IMR-90 (cell line): Measurements from ENCODE around the gene SET. TPM values are rescaled to one million over a fixed set of nuclear protein-coding genes. Genes with fewer than 3 reads are reported as not detected.

Source experiments
- ATAC-seq: fragments of 200-7000 bp; cut with Tn5 transposase; 2 replicates; pipeline ENCODE4 v1.9.1; 2020; ENCODE audit warnings: low read depth, mild to moderate bottlenecking, moderate library complexity
- BruUV-seq: library from RNA; stranded (reverse); fragments of 400-500 nt; replicated peaks from 2 replicates; lab custom pipeline; 2021; lab: Mats Ljungman, UMichigan
- CTCF ChIA-PET: fragments of 300-600 bp; formaldehyde crosslinking; extraction: SDS; loops from one replicate; lab custom pipeline; 2021; ENCODE audit warnings: antibody characterized with exemption; lab: Yijun Ruan, JAX
- POLR2A ChIA-PET: fragments of 300-600 bp; sonication (Branson Sonifier 250); formaldehyde crosslinking; loops from one replicate; lab custom pipeline; 2022; ENCODE audit warnings: antibody characterized with exemption; ENCODE audit not compliant: unreplicated experiment; lab: Charles Lee
- DNase-seq: peaks from one replicate; pipeline ENCODE4 v3.0.0; 2013
- H2AFZ ChIP-seq: replicated peaks from 2 replicates; pipeline ENCODE3; 2013; ENCODE audit warnings: low read length, mild to moderate bottlenecking; ENCODE audit not compliant: poor library complexity
- H2AK5ac ChIP-seq: 2 replicates; pipeline ENCODE4 v1.6.1; 2013; ENCODE audit warnings: low read depth, low read length, inconsistent platforms
- H2AK9ac ChIP-seq: replicated peaks from 2 replicates; pipeline ENCODE3; 2013; ENCODE audit warnings: mild to moderate bottlenecking, low read depth, low read length, moderate library complexity; ENCODE audit not compliant: poor library complexity
- H2BK120ac ChIP-seq: 2 replicates; pipeline ENCODE4 v1.6.1; 2013; ENCODE audit warnings: low read depth, low read length, inconsistent platforms
- H2BK15ac ChIP-seq: 3 replicates; pipeline ENCODE4 v1.6.1; 2013; ENCODE audit warnings: low read depth, low read length, inconsistent platforms
- H2BK20ac ChIP-seq: 2 replicates; pipeline ENCODE4 v1.6.1; 2013; ENCODE audit warnings: low read depth, mild to moderate bottlenecking, inconsistent platforms, low read length, moderate library complexity
- H2BK5ac ChIP-seq: 2 replicates; pipeline ENCODE4 v1.6.1; 2013; ENCODE audit warnings: mild to moderate bottlenecking, low read depth, low read length, inconsistent platforms; ENCODE audit not compliant: poor library complexity, severe bottlenecking
- H3K14ac ChIP-seq: replicated peaks from 2 replicates; pipeline ENCODE4 v1.6.1; 2013; ENCODE audit warnings: low read depth, low read length, inconsistent platforms
- H3K18ac ChIP-seq: 2 replicates; pipeline ENCODE4 v1.6.1; 2013; ENCODE audit warnings: low read depth, low read length, control low read depth
- H3K23ac ChIP-seq: 2 replicates; pipeline ENCODE4 v1.6.1; 2013; ENCODE audit warnings: low read depth, low read length, inconsistent platforms
- H3K27ac ChIP-seq: 2 replicates; pipeline ENCODE4 v1.5.1; 2013; ENCODE audit warnings: mild to moderate bottlenecking, control low read depth, low read length; ENCODE audit not compliant: insufficient read depth
- H3K27me3 ChIP-seq: 2 replicates; pipeline ENCODE4 v1.6.1; 2013; ENCODE audit warnings: low read length; ENCODE audit not compliant: control insufficient read depth, insufficient read depth
- H3K36me3 ChIP-seq: 2 replicates; pipeline ENCODE4 v1.6.1; 2013; ENCODE audit warnings: low read length, mixed read lengths; ENCODE audit not compliant: control insufficient read depth, insufficient read depth
- H3K4ac ChIP-seq: 2 replicates; pipeline ENCODE4 v1.6.1; 2013; ENCODE audit warnings: low read depth, low read length, inconsistent platforms
- H3K4me1 ChIP-seq: 2 replicates; pipeline ENCODE4 v1.6.1; 2013; ENCODE audit warnings: low read length, mixed read lengths; ENCODE audit not compliant: control insufficient read depth, insufficient read depth
- H3K4me2 ChIP-seq: 2 replicates; pipeline ENCODE4 v1.6.1; 2013; ENCODE audit warnings: low read depth, mild to moderate bottlenecking, control low read depth, low read length, moderate library complexity
- H3K4me3 ChIP-seq: 2 replicates; pipeline ENCODE4 v1.5.1; 2013; ENCODE audit warnings: low read depth, mild to moderate bottlenecking, control low read depth, low read length, moderate library complexity; ENCODE audit not compliant: insufficient read depth
- H3K56ac ChIP-seq: 2 replicates; pipeline ENCODE4 v1.6.1; 2013; ENCODE audit warnings: low read length, inconsistent platforms; ENCODE audit not compliant: insufficient read depth; ENCODE audit errors: extremely low read depth
- H3K79me1 ChIP-seq, 2 experiments: 2 replicates each; pipeline ENCODE4 v1.6.1; 2013; ENCODE audit warnings: low read length in 2 of 2, inconsistent platforms in 1 of 2, low read depth in 1 of 2
- H3K9ac ChIP-seq: 2 replicates; pipeline ENCODE4 v1.6.1; 2013; ENCODE audit warnings: low read depth, low read length, control low read depth
- H3K9me1 ChIP-seq: 2 replicates; pipeline ENCODE4 v1.6.1; 2013; ENCODE audit warnings: low read length, inconsistent platforms; ENCODE audit not compliant: insufficient read depth
- H3K9me3 ChIP-seq: 2 replicates; pipeline ENCODE4 v1.6.1; 2013; ENCODE audit warnings: low read length; ENCODE audit not compliant: control insufficient read depth, insufficient read depth
- H4K20me1 ChIP-seq: 2 replicates; pipeline ENCODE4 v1.6.1; 2013; ENCODE audit warnings: low read length, inconsistent platforms; ENCODE audit not compliant: insufficient read depth
- H4K5ac ChIP-seq: 2 replicates; pipeline ENCODE4 v1.6.1; 2013; ENCODE audit warnings: mild to moderate bottlenecking, low read depth, low read length, control low read depth
- H4K8ac ChIP-seq, 2 experiments: 2 replicates each; pipeline ENCODE4 v1.6.1; 2013; ENCODE audit warnings: low read depth in 2 of 2, low read length in 2 of 2, control low read depth in 1 of 2, inconsistent platforms in 1 of 2
- H4K91ac ChIP-seq: 2 replicates; pipeline ENCODE4 v1.6.1; 2013; ENCODE audit warnings: low read depth, low read length, inconsistent platforms; ENCODE audit not compliant: insufficient read depth
- ELK1 ChIP-seq: fragments of 150-350 bp; IDR thresholded peaks from 2 replicates; pipeline ENCODE4 v1.6.1; 2016; ENCODE audit warnings: low read depth, mild to moderate bottlenecking, low read length, moderate library complexity, borderline replicate concordance
- MAFK ChIP-seq: IDR thresholded peaks from 2 replicates; pipeline ENCODE4 v1.6.1; 2012; ENCODE audit warnings: low read depth, low read length, improper control_type of control experiment
- POLR2A ChIP-seq: IDR thresholded peaks from 2 replicates; pipeline ENCODE4 v1.6.1; 2012; ENCODE audit warnings: mild to moderate bottlenecking, low read depth, low read length
- RCOR1 ChIP-seq: IDR thresholded peaks from 2 replicates; pipeline ENCODE4 v1.6.1; 2012; ENCODE audit warnings: mild to moderate bottlenecking, low read length, improper control_type of control experiment; ENCODE audit not compliant: insufficient replicate concordance
- SMC3 ChIP-seq: fragments of 150-350 bp; IDR thresholded peaks from 2 replicates; pipeline ENCODE4 v1.6.1; 2016; ENCODE audit warnings: low read depth, mild to moderate bottlenecking, antibody characterized with exemption, low read length, moderate library complexity
- USF2 ChIP-seq: fragments of 150-350 bp; IDR thresholded peaks from 2 replicates; pipeline ENCODE4 v1.6.1; 2017; ENCODE audit warnings: mild to moderate bottlenecking, antibody characterized with exemption, low read length, low read depth
- WGBS, 2 experiments: methylation state at CpG; one replicate each; pipeline versions ENCODE4 v1.1.5 to v1.1.7; 2013; ENCODE audit warnings: missing lambda C conversion rate in 2 of 2; ENCODE audit not compliant: insufficient read length in 1 of 2; ENCODE audit errors: extremely low coverage in 2 of 2; 5-methylcytosine and 5-hydroxymethylcytosine counted together
- dilution Hi-C: fragments of 300-500 bp; cut with HindIII; formaldehyde crosslinking; loops from one replicate; pipeline ENCODE4 v1.14.3; 2018; ENCODE audit warnings: low sequenced_read_pairs; ENCODE audit not compliant: unreplicated experiment
- in situ Hi-C: fragments of 300-500 bp; cut with MboI; formaldehyde crosslinking; loops from 3 replicates; pipeline ENCODE4 v1.14.3; 2019; ENCODE audit warnings: low sequenced_read_pairs, inconsistent platforms, mixed read lengths
- intact Hi-C: fragments of 100-400 bp; cut with micrococcal nuclease; formaldehyde crosslinking; loops from 2 replicates; pipeline ENCODE4 v1.10.0; 2022
- polyA plus RNA-seq, 3 experiments: library from polyadenylated mRNA; depleted of rRNA; stranded (reverse); fragments of >200 nt; gene quantifications; 2 replicates each; pipeline ENCODE4 v1.2.3, GENCODE V29; 2012; ENCODE audit warnings: low replicate concordance in 1 of 3
- total RNA-seq: library from RNA; depleted of rRNA; stranded (reverse); fragments of >200 nt; gene quantifications from 2 replicates; pipeline ENCODE4 v1.2.3, GENCODE V29; 2012

The SET gene
- total and polyA plus RNA-seq, 2 of the 4 experiments (the other 2 are of a cell fraction), result 104 to 182 TPM

- no peak overlapping the region for H2AK5ac ChIP-seq
- no peak overlapping the region for H2AK9ac ChIP-seq
- no peak overlapping the region for H2BK5ac ChIP-seq
- H2BK15ac ChIP-seq, result no peak overlapping the region
- H3K9ac ChIP-seq, result no peak overlapping the region
- no peak overlapping the region for H2AFZ ChIP-seq
- 67% methylated on average over 3 of the region's 5 CpGs; no CpG with 5 or more reads in 1 of the 2 experiments for WGBS, 2 experiments
- BruUV-seq, result no TSS peak
- H3K27me3 ChIP-seq, result no peaks in the 10 kb centered on the region
- no peak overlapping the region for H4K5ac ChIP-seq
- H3K79me1 ChIP-seq, result peaks cover 0 to 4% of the 10 kb centered on the region in 2 experiments; a peak in 2 of 4 replicates
- no peak overlapping the region for H2BK120ac ChIP-seq
- ATAC-seq (no peak), DNase-seq (no peak)
- H3K18ac ChIP-seq, result no peak overlapping the region
- no peaks in the 10 kb centered on the region for H3K9me3 ChIP-seq
- H2BK20ac ChIP-seq, result no peak overlapping the region
- POLR2A ChIA-PET, result no interaction called here
- TF ChIP-seq POLR2A, result no peak
- TF ChIP-seq SMC3, result no peak
- no peak for TF ChIP-seq MAFK
- TF ChIP-seq RCOR1, result no peak
- no peak for TF ChIP-seq ELK1
- no peak for TF ChIP-seq USF2
- no peak overlapping the region for H3K23ac ChIP-seq
- CTCF ChIA-PET, result no interaction called here
- H4K91ac ChIP-seq, result no peak overlapping the region
- in situ Hi-C loops (no loop called here), intact Hi-C loops (no loop called here), dilution Hi-C loops (no loop called here)
- H3K36me3 ChIP-seq, result peaks cover 13% of the 10 kb centered on the region
- no peak overlapping the region for H3K4ac ChIP-seq
- no peak overlapping the region for H3K4me2 ChIP-seq
- no peak overlapping the region for H4K8ac ChIP-seq
- no peak overlapping the region for H3K4me3 ChIP-seq
- peaks cover 10% of the 10 kb centered on the region for H3K9me1 ChIP-seq
- peaks cover 2% of the 10 kb centered on the region; the same call in 1 of the 2 replicates for H3K4me1 ChIP-seq
- no peak overlapping the region for H3K14ac ChIP-seq
- H4K20me1 ChIP-seq, result no peaks in the 10 kb centered on the region; the same call in 1 of the 2 replicates
- H3K27ac ChIP-seq, result no peak overlapping the region
- H3K56ac ChIP-seq, result no peak overlapping the region
Measured at GRCh38 chr9:128729302-128729701, 40.3 kb downstream of the SET start.
